RCC 7860 (cell line): Measurements from ENCODE around the gene ANKRD52.

Experiments
- DNase-seq: peaks from one replicate; pipeline ENCODE4 v3.0.0-alpha.2; 2015; ENCODE audit warnings: low spot score
- FAIRE-seq: peaks from 2 replicates; lab custom pipeline; 2012; peaks lifted over from hg19 to GRCh38; lab: Jason Lieb, UNC

ANKRD52 gene

GRCh38 chr12:56188131-56188777, 69.9 kb downstream of the ANKRD52 start:
- FAIRE-seq (no peak), DNase-seq (no peak)
